Endodermal cell (in vitro differentiated cells): ENCODE measurements around the gene USH1C. TPM values are rescaled to one million over a fixed set of nuclear protein-coding genes. Genes with fewer than 3 reads are reported as not detected.

Experiments used
- DNase-seq: peaks from one replicate; pipeline ENCODE4 v3.0.0-alpha.2; 2017
- H3K27ac ChIP-seq: 2 replicates; pipeline ENCODE4 v1.5.1; 2013; ENCODE audit warnings: mild to moderate bottlenecking, low read depth, low read length, moderate library complexity
- H3K27me3 ChIP-seq: 2 replicates; pipeline ENCODE4 v1.6.1; 2013; ENCODE audit warnings: mild to moderate bottlenecking, low read length, moderate library complexity; ENCODE audit not compliant: insufficient read depth, control insufficient read depth, poor library complexity, severe bottlenecking
- H3K36me3 ChIP-seq: 2 replicates; pipeline ENCODE4 v1.7.0; 2013; ENCODE audit warnings: mild to moderate bottlenecking, low read length, moderate library complexity; ENCODE audit not compliant: control insufficient read depth, insufficient read depth
- H3K4me1 ChIP-seq: one replicate; pipeline ENCODE4 v1.7.0; 2013; ENCODE audit warnings: low read length; ENCODE audit not compliant: control insufficient read depth, insufficient read depth
- H3K4me3 ChIP-seq: 2 replicates; pipeline ENCODE4 v1.5.1; 2013; ENCODE audit warnings: mild to moderate bottlenecking, low read length, moderate library complexity
- H3K9ac ChIP-seq: 2 replicates; pipeline ENCODE4 v1.6.1; 2013; ENCODE audit warnings: mild to moderate bottlenecking, low read length, moderate library complexity; ENCODE audit not compliant: poor library complexity, severe bottlenecking; ENCODE audit errors: extremely low read depth
- H3K9me3 ChIP-seq: 2 replicates; pipeline ENCODE4 v1.6.1; 2013; ENCODE audit warnings: mild to moderate bottlenecking, low read length, moderate library complexity; ENCODE audit not compliant: control insufficient read depth
- H3K27ac Mint-ChIP-seq: 2 replicates; pipeline ENCODE4 v1.8.0; 2020; ENCODE audit warnings: mixed read lengths
- H3K27me3 Mint-ChIP-seq: 2 replicates; pipeline ENCODE4 v1.8.0; 2021; ENCODE audit warnings: mild to moderate bottlenecking, mixed read lengths; ENCODE audit not compliant: insufficient read depth
- H3K36me3 Mint-ChIP-seq: 2 replicates; pipeline ENCODE4 v1.8.0; 2020; ENCODE audit warnings: low read depth, mixed read lengths
- H3K4me1 Mint-ChIP-seq: 2 replicates; pipeline ENCODE4 v1.8.0; 2020; ENCODE audit warnings: mixed read lengths
- H3K4me3 Mint-ChIP-seq: 2 replicates; pipeline ENCODE4 v1.8.0; 2020; ENCODE audit warnings: mild to moderate bottlenecking, moderate library complexity, mixed read lengths
- H3K9me3 Mint-ChIP-seq: 2 replicates; pipeline ENCODE4 v1.8.0; 2020; ENCODE audit warnings: mild to moderate bottlenecking, mixed read lengths
- CTCF ChIP-seq: fragments of 200-600 bp; sonication (generic); conservative IDR thresholded peaks from 2 replicates; pipeline ENCODE4 v1.5.0; 2021; ENCODE audit warnings: antibody characterized with exemption, mild to moderate bottlenecking
- WGBS, 2 experiments: methylation state at CpG; one replicate each; pipeline versions ENCODE4 v1.1.5 to v1.1.7; 2013; ENCODE audit warnings: missing lambda C conversion rate in 2 of 2, mixed read lengths in 1 of 2; ENCODE audit not compliant: insufficient coverage in 1 of 2, insufficient read length in 1 of 2; 5-methylcytosine and 5-hydroxymethylcytosine counted together
- total RNA-seq, 2 donors: library from RNA; stranded (reverse); fragmentation: NEBNext Ultra II Directional in 1 of 2; extraction: Animal tissue kit (Norgen Biotek cat#: 25700) in 1 of 2; gene quantifications; 2 replicates in 1 of 2; 3 replicates in 1 of 2; pipeline ENCODE4 v1.2.1, GENCODE V29; 2021

Gene USH1C
- total RNA-seq, 2 donors from 2014 or later = 1.5 to 2.8 TPM

GRCh38 chr11:17547051-17547577, 2.9 kb upstream of the USH1C start, which contains the start of gene OTOG:
Gene OTOG, plus strand, starts transcription at chr11:17547259. Its CDS starts 114 bp downstream, at chr11:17547373.
- no peaks in the 10 kb centered on the region for H3K4me1 ChIP-seq
- Mint-ChIP-seq H3K4me3 (peak within 1 kb of the TSS; percentile 45), H3K27ac (peak within 1 kb of the TSS; percentile 46), H3K36me3 (no peaks in the 10 kb centered on the region), H3K27me3 (peaks cover 61% of the 10 kb centered on the region), H3K4me1 (peaks cover 13% of the 10 kb centered on the region), H3K9me3 (no peaks in the 10 kb centered on the region)
- peak; percentile 94 for DNase-seq
- no peaks in the 10 kb centered on the region for H3K9me3 ChIP-seq
- no peaks in the 10 kb centered on the region for H3K36me3 ChIP-seq
- H3K4me3 ChIP-seq = no peak within 1 kb of the TSS
- no peak for TF ChIP-seq CTCF
- peaks cover 20% of the 10 kb centered on the region for H3K27me3 ChIP-seq
- no peak within 1 kb of the TSS for H3K27ac ChIP-seq
- no peak within 1 kb of the TSS for H3K9ac ChIP-seq
- 9 to 26% methylated on average over 8 to 20 of the region's 20 CpGs for WGBS, 2 experiments

- Histone ChIP-seq H3K4me3 (no peak overlapping the region), H3K9ac (no peak overlapping the region), H3K27me3 (peaks cover 25% of the 10 kb centered on the region), H3K36me3 (no peaks in the 10 kb centered on the region), H3K9me3 (no peaks in the 10 kb centered on the region), H3K27ac (no peak overlapping the region), H3K4me1 (no peaks in the 10 kb centered on the region)
- no peaks in the 10 kb centered on the region for H3K36me3 Mint-ChIP-seq
- peaks cover 13% of the 10 kb centered on the region for H3K4me1 Mint-ChIP-seq
- H3K4me3 Mint-ChIP-seq = no peak overlapping the region
- TF ChIP-seq CTCF = no peak
- 92 to 93% methylated on average over 2 of the region's 2 CpGs for WGBS, 2 experiments
- peaks cover 57% of the 10 kb centered on the region for H3K27me3 Mint-ChIP-seq
- no peak overlapping the region for H3K27ac Mint-ChIP-seq
- H3K9me3 Mint-ChIP-seq = no peaks in the 10 kb centered on the region
- DNase-seq = no peak
Observed at GRCh38 chr11:17546240-17546639, 2.0 kb upstream of the USH1C start.

- Mint-ChIP-seq H3K27ac (no peak overlapping the region), H3K9me3 (no peaks in the 10 kb centered on the region), H3K27me3 (peaks cover 58% of the 10 kb centered on the region), H3K4me3 (peak overlapping the region; percentile 44), H3K36me3 (no peaks in the 10 kb centered on the region), H3K4me1 (peaks cover 13% of the 10 kb centered on the region)
- Histone ChIP-seq H3K27me3 (peaks cover 25% of the 10 kb centered on the region), H3K36me3 (no peaks in the 10 kb centered on the region), H3K27ac (no peak overlapping the region), H3K9me3 (no peaks in the 10 kb centered on the region), H3K4me1 (no peaks in the 10 kb centered on the region), H3K9ac (no peak overlapping the region), H3K4me3 (no peak overlapping the region)
- no peak for TF ChIP-seq CTCF
- WGBS, 2 experiments = 62 to 100% methylated on average over 1 to 17 of the region's 17 CpGs
- peak; percentile 64 for DNase-seq
Observed at GRCh38 chr11:17543574-17544180, 539 bp downstream of the USH1C start.
